ENCODE data around the gene DBN1.
A peak's percentile ranks its signal among the peaks of the same experiment; 100 is the strongest.

Gene DBN1

DNA sequence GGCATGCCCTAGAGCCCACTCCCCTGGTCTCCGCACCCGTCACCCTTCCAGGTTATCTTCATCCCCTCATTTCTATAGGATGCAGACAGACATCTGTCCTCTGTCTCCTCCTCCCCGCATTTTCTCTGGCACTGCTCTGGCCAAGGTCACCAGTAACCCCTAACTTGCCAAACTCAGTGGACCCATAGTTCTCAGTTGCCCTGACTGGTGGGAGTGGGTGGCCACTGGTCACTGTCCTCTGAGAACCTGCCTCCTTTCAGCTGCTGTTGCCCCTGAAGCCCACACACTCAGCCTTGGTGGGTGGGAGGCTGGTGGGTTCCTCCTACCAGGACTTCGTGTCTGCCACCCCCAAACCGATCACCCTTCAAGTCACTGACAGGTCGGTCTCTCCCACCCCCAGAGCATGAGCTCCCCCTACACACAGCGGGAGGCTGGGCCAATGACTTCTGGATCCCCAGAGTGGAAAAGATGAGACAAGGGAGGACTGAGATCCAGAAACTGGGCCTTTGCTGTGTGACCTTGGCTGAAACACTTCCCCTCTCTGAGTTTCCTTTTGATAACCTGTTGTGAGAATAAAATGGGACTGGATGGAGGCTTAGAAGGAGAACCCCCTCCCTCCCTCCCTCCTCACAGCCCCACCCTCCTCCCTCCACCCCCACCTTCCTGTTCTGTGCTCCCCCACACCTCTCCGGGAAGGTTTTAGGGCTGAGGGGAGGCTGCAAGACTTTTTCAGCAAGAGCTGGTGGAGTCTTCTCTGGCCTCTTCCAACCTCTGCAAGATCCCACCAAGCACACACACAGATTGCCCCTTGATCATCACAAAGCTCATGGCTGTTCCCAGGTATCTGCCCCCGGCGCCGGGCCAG is 2.4 kb upstream of the DBN1 start:
- no peak for DNase-seq (ENCODE audit: extremely low read depth in 1 of 2, low read depth in 1 of 2)

DNA sequence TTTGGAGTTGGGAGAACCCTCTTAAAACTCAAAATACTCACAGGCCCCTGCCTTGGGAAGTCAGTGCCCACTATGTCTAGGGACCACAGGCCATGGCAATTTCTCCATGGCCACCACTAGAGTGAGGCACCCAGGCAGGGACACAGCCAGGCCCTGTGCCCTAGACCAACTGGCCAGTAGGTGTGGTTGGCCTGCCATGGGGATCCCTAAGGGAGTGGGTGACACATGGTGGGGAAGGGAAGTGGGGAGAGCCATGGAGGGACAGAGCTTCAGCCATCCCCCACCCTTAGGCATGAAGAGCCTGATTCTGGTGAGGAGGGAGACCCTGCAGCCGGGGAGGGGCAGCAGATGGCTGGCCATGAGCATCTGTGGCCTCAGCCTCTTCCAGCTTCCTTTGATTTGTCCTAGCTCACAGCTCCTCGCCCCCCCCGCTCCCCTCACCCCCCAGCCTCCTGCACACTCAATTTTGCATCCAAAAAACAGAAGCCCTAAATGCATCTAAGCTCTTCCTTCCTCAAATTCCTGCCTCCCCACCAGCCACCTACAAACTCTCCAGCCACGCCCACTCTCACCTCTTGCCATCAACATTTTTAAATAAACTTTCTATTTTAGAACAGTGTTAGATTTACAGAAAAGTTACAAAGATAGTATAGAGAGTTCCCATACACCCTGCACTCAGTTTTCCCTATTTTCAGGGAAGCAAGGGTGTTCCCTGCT is 1.6 kb upstream of the DBN1 start:
- no peak for DNase-seq (ENCODE audit: extremely low read depth in 1 of 2, low read depth in 1 of 2)

DNA sequence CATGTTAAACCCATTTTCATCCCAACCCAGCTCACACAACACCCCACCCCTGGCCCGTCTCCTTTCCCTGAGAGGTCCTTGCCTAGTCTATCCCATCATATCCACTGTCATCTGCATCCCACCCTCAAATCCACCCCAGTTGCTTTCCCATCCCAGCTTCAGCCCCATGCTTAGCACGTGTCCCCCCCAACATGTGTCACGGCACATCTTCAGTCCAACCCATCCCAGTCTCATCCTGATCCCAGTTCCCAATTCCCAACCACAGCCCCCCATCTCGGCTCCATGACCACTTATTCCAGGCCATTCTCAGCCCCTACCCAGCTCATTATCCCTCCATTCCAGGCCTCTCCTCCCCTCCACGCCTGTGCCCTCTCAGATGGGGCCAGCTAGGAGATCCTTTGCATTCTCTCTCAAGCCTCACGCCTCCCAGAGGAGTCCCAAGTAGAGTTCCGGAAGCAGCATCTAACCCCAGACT is 605 bp upstream of the DBN1 start:
- DNase-seq (ENCODE audit: extremely low read depth in 1 of 2, low read depth in 1 of 2) = no peak

DNA sequence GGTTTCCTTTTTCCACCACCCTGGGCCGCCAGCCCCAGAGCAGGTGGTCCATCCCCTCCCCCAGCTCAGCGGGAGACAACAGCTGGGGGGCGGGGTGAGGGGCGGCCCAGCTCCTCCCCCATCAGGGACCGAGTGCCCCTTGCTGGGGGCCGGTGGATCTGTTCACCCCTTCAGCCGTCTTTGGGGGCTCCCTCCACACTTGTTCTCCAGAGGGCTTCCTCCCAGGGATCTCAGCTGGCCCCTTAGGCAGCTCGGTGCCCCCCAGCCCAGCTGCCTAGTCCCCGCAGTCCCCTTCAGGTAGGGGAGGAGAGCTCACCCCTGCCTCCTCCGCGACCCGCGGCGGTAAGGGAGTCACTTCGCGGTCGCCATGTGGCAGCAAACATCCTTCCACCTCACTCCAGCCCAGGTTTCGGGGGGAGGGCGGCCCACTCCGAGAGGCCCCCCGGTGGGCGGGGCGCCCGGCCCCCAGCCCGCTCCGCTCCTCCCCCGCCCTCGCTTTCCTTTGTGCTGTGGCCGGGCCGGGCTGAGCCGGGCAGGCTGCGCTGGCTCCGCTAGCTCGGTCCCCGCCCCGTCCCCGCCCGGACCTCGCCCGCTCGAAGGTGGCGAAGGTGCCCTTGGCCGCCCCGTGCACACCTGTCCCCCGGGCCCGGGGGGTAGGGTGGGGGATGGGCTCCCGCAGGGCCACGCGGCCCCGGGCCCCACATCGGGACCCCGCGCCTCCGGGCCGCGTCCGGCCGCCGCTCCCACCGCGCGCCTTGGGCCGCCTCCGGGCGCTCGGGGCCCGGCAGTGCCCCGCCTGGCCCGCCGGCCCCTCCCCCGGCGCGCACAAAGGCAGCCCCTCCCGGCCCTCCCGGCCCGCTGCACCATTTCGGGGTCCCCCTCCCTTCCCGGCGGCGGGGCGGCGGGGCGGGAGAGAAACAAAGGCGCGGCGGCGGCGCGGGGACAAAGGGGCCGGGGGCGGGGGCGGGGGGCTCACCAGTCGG is 683 bp downstream of the DBN1 start:
- peak in 1 of 2 donors; percentile 40 for DNase-seq (ENCODE audit: extremely low read depth in 1 of 2, low read depth in 1 of 2)

DNA sequence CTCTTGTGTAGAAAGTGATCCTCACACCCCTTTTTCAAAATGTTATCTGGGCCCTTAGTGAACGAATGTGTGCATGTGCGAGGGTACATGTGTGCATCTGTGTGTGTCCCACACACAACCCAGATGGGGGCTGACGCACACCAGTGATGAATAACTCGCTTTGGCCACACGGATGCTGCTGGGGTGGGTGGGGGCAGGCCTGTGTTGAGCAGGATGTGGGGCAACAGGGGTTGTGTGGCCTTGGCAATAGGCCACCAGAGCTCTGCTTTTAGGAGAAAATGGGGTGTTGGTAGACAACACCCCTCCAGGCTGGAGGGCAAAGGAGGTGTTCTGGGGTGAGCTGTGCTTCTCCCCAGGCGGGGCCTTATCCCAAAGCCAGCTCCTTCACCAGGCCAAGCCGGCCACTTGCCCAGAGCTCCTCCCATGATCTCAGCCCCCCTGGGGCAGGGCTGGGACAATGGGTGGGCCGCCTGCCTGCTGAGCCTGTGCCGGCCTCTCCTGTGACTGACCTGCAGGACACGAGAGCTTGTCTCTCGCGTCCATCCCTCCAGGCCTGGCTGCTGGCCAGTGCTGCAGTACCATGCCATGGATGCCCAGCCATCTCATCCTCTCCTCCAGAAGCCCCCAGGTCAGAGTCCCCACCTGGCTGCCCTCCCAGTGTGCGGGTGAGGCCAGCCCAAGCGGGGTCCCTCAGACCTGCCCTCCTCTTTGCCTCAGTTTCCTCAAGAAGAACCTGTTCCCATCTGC is 1.7 kb downstream of the DBN1 start:
- DNase-seq (ENCODE audit: extremely low read depth in 1 of 2, low read depth in 1 of 2) = no peak

DNA sequence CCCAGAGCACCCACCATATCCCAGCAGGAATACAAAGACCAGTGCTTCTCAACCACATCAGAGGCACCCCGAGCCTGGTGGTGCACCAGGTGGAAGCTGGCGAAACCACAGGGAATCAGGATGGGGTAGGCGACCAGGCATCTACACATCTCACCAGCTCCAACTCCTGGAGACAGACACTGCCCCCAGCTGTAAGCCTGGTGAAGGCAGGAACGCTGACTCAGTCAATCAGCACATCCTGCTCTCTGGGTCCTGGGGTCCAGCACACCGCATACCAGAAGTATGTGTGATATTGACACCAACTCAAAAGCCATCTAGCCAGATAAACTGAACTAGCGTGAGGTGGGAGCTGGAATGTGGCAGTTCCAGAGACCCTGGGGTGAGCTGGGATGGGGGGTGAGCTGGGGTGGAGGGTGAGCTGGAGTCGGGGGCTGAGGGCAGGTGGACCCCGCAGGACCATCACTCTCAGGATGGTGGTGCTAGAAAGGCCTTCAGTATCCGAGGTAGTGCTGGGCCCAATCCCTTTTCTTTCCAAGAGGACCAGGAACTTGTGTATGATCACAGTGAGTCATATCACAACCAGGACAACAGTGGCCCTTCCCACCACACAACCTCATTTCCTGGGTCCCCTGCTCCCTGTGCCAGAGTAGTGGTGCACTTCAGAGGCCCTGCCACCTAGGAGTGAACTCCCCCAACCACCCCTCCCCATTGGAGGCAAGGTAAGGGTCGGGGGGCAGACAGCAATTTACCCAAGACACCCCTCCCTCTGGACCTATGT is 2.5 kb downstream of the DBN1 start:
- no peak for DNase-seq (ENCODE audit: extremely low read depth in 1 of 2, low read depth in 1 of 2)

DNA sequence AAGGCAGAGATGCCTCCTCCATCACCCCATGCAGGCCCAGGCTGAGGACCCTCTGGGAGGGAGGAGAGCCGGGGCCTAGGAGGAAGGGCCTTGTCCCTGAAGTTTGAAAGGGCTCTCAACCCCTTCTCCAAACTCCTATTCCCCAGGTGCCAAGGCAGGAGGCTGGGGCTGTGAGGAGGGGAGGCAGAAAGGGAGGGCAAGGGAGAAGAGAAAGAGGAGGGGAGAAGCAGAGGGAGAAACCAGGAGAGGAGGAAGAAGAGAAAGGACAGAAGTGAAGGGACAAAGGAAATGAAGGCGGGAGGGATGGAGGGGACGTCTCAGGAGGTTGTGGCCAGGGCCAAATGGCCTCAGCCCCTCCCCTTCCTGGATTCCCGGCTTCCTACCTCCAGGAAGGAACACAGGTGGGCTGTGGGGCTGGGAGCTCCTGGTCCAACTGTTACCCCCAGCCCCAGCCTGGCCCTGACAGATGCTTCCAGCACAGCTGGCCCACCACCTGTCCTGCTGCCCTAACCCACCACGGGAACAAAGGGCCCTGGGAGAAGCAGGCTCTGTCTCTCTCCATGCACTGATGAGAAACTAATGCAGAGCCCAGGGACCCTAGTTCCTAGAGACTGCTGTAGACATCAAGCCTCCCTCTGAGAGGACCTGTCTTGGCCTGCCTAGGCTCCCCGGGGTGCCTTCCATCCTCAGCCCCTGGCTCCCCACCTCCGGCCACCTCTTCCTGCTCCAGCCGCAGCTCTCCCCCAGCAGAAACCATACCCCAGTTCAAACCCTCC is 3.5 kb downstream of the DBN1 start:
- no peak for DNase-seq (ENCODE audit: extremely low read depth in 1 of 2, low read depth in 1 of 2)

DNA sequence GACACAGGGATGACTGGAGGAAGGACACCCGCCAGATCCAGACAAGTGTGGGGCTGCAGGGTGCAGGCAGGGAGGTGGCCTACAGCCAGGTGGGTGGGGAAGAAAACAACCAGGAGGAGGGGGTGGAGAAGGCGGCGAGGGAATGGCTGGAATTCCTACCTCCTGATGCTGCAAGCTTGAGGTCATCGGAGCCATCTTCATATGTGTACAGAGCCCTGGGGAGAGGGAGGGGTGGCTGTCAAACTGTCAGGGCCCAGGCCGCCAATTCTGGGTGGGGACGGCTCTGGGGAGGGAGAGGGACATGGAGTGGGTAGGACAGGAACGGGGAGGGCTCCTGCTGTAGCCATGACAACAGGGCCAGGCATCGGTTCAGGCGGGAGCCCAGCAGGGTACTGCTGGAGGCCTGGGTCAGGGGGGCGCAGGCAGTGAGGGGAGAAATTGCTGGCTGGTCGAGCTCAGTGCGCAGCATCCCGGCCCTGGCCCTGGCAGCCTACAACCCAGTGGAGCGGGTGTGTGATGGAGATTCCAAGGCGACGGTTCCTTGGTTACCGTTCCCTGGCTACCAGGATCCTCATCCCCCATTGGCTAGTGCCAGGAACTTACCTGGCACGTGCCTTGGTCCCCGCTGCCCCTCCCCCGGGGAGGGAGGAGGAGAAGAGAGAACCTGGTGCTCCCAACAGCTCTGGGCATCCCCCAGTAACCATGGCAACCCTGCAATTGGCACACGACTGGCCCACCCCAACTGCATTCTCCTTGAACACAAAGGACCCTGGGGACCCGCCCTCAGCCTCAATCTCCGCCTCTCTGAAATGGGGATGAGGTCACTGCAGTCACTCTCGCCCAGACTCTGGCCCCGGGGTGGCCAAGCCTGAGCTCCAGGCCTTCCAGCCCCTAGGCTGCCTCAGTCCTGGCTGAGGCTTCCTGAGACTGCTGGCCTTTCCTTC is 4.5 kb downstream of the DBN1 start:
- DNase-seq (ENCODE audit: extremely low read depth in 1 of 2, low read depth in 1 of 2) = no peak

DNA sequence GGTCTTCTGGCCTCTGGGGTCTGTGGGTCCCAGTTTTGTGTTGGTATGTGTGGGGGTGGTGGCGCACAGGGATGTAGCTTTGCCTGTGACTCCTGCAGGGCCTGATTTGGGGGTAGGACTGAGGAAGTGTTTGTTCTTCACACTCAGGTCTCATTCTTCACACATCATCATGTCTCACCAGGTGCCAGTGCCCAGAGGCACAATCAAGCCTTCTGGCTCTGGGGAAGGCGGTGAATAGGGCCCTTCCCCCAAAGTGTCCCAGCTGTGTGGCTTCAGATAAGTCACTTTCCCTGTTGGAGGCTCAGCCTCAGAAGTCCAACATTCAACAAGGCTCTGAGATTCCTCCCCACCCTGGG is 5.1 kb downstream of the DBN1 start:
- no peak for DNase-seq (ENCODE audit: extremely low read depth in 1 of 2, low read depth in 1 of 2)

DNA sequence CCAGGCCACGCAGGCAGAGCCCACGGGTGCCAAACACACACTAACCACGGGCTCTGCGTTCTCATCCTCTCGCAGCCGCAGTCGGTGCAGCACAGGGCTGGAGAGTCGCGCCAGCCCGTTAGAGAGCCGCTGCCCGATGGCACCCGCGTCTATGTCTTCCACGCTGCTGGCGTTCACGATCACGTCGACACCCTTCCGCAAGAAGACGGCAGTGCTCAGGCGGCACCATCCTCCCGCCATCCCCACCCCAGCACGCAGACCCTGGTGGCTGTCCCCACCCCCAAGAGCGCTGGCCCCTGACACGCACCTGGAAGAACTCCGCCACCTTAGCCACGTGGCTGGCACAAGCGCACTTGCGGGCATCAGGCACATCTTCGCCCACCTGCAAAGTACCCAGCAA is 6.0 kb downstream of the DBN1 start:
- no peak for DNase-seq (ENCODE audit: extremely low read depth in 1 of 2, low read depth in 1 of 2)

DNA sequence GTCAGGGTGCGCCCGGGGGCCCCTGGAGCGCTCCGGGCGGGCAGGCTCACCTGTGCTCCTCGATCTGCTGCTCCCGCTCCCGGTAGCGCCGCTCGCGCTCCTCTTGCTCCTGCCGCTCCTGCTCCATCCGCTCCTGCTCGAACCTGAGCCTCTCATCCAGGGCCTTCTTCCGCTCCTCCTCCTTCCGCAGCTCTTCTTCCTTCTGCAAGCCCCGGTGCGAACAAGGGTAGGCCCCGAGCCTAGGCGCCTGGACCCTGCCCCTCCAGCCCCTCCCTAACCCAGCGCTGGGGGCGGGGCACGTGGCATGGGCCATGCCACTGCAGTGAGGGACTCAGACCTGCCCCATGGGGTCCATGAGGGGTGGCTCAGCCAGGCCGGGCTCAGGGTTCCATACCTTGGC is 6.6 kb downstream of the DBN1 start:
- DNase-seq (ENCODE audit: extremely low read depth in 1 of 2, low read depth in 1 of 2) = no peak

DNA sequence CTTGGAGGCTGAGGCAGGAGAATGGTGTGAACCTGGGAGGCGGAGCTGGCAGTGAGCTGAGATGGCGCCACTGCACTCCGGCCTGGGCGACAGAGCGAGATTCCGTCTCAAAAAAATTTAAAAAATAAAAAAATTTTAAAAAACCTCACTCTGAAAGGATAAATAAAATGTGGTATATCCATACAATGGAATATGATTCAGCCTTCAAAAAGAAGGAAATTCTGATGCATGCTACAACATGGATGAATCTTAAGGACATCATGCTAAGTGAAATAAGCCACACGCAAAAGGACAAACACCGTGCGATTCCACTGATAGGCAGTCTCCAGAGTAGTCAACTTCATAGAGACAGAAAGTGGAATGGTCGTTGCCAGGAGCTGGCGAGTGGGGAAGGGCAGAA is 8.4 kb downstream of the DBN1 start:
- no peak for DNase-seq (ENCODE audit: extremely low read depth in 1 of 2, low read depth in 1 of 2)

DNA sequence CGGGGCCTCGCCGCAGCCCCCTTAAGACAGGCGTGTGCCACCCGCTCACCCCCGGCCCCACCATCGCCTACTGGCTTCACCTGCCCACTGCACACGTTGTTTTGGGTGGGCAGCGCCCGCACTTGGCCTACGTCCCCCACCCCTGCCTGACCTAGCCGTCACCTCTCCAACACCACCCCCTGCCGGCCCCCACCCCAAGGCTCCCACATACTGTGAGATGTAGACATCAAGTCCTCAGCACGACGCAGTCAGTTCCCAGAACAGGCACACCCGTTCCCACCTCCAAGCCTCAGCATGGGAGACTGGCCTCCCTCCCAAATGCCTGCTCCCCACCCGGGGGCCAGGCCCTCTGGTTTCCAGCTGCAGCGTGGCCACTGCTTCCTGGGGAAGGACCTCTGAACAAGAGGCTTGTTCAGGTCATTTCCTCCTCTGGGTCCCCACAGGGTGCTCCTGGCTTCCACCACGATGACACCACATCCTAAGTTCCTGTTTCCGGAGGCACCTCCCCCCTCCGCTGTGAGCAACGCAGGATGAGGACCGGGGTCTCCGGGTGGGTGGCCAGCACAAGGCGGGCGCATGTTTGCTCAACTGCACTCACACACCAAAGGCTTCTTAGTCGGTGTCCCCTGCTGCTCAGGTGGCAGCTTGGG is 11.3 kb downstream of the DBN1 start:
- no peak for DNase-seq (ENCODE audit: extremely low read depth in 1 of 2, low read depth in 1 of 2)

DNA sequence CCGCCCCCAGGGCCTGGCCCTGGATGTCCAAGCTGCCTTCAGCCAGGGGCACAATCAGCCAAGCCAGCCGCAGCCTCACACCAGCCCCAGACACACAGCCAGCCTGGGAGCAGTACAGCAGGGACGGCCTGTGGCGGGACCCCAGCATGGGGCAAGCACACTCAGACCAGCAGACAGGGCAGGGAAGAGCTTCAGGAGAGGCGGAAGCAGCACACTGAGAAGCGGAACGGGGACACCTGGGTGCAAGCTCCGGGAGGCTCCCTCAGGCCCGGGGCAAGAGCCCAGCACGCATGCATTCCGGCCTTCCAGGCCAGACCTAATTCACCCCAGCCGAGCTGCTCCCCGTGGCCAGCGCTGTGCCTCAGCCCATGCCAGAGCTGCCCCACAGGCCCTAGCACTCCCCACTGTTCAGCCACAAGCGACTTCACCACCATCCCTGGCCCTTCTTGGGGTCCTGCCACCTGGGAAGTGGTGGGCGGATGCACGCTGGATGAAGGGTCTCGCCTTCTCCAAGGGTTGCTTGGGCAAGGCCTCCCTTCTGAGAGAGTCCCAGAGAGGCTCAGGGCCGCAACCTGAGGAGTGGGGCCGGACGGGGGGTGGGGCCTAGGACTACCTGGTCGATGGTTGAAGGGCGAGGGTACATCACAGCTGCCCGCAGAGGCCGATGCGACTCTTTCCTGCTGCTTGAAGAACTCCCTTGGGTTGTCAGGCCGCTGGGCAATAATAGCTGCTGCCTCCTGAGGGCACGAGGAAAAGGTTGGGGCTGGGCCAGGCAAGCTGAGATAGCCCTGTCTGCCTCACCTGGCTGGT is 13.4 kb downstream of the DBN1 start:
- DNase-seq (ENCODE audit: extremely low read depth in 1 of 2, low read depth in 1 of 2) = no peak

DNA sequence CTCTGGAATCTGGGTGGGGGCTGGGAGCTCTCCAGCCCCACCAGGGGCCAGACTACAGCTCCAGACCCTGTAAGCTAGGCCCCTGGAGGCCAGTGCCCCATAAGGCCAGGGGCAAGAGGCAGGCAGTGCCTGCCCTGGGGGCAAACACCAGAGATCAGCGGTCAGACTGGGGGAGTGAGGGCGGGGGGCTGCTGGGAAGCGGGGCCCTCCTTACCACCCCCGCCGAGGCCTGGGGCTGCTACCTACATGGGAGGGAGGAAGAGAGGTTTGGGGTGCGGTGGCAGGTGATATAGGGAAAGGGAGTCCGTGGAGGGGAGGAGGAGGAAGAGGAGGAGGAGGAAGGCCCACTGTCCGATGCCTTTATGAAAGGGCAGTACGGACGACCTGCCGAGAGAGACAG is 14.1 kb downstream of the DBN1 start:
- no peak for DNase-seq (ENCODE audit: extremely low read depth in 1 of 2, low read depth in 1 of 2)

DNA sequence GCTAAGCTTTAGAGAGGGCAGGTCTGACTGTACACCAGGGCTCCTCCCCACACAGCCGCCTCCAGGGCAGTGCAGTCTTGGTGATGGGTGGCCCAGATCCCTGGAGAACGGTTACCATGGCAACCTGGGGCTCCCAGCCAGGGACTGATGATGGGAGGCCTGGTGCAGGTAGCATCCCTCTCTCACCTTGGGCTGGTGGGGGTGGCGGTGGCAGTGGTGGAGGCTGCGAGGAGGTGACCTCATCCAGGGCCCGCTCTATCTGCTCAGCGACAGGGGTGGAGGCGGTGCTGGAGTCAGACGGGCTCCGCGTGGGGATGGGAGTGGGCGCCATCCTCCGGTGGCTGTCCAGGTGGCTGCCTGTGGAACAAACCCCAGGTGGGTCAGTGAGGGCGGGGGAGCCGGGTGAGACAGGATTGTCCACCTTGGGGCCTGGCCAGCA is 14.5 kb downstream of the DBN1 start:
- DNase-seq (ENCODE audit: extremely low read depth in 1 of 2, low read depth in 1 of 2) = no peak
